Kidney epithelial cell (primary cell): ENCODE data around the gene IPO13. TPM values are rescaled to one million over a fixed set of nuclear protein-coding genes. Genes with fewer than 3 reads are reported as not detected.

ENCODE experiments used
- DNase-seq: peaks from one replicate; pipeline ENCODE4 v3.0.0-alpha.2; 2010; ENCODE audit warnings: low read depth
- H3K27me3 ChIP-seq: 2 replicates; pipeline ENCODE4 v1.6.0; 2011; ENCODE audit warnings: low read length; ENCODE audit not compliant: control insufficient read depth, insufficient read depth
- H3K36me3 ChIP-seq: 2 replicates; pipeline ENCODE4 v1.5.1; 2011; ENCODE audit warnings: low read length; ENCODE audit not compliant: control insufficient read depth, insufficient read depth
- H3K4me3 ChIP-seq: 2 replicates; pipeline ENCODE4 v1.5.1; 2011; ENCODE audit warnings: low read depth, mild to moderate bottlenecking, control low read depth, low read length
- CTCF ChIP-seq: IDR thresholded peaks from 2 replicates; pipeline ENCODE4 v1.5.1; 2011; ENCODE audit warnings: mild to moderate bottlenecking, moderate library complexity, low read length, control low read depth, inconsistent platforms; ENCODE audit not compliant: insufficient read depth, poor library complexity, severe bottlenecking
- total RNA-seq: library from RNA; depleted of rRNA; stranded (reverse); fragments of >200 nt; gene quantifications from 2 replicates; pipeline ENCODE4 v1.2.3, GENCODE V29; 2015

IPO13 gene
- total RNA-seq, 1 donor from 2014 or later = 32.8 TPM

DNA sequence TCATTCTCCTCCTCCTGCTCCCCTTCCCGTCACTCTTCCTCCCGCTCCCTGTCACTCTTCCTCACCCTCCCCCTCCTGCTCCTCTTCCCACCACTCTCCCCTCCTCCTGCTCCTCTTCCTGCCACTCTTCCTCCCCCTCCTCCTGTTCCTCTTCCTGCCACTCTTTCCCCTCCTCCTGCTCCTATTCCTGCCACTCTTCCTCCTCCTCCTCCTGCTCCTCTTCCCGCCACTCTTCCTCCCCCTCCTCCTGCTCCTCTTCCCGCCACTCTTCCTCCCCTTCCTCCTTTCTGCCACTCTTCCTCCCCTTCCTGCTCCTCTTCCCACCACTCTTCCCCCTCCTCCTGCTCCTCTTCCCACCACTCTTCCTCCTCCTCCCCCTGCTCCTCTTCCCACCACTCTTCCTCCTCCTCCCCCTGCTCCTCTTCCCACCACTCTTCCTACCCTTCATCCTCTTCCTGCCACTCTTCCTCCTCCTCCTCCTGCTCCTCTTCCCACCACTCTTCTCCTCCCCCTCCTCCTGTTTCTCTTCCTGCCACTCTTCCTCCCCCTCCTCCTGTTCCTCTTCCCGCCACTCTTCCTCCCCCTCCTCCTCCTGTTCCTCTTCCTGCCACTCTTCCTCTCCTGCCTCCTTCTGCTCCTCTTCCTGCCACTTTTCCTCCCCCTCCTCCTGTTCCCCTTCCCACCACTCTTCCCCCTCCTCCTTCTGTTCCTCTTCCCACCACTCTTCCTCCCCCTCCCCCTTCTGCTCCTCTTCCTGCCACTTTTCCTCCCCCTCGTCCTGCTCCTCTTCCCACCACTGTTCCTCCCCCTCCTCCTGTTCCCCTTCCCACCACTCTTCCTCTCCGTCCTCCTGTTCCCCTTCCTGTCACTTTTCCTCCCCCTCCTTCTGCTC is 41.8 kb upstream of the IPO13 start:
- H3K27me3 ChIP-seq = no peaks in the 10 kb centered on the region
- H3K4me3 ChIP-seq = no peak overlapping the region
- no peak for TF ChIP-seq CTCF
- no peak for DNase-seq
- no peaks in the 10 kb centered on the region for H3K36me3 ChIP-seq

DNA sequence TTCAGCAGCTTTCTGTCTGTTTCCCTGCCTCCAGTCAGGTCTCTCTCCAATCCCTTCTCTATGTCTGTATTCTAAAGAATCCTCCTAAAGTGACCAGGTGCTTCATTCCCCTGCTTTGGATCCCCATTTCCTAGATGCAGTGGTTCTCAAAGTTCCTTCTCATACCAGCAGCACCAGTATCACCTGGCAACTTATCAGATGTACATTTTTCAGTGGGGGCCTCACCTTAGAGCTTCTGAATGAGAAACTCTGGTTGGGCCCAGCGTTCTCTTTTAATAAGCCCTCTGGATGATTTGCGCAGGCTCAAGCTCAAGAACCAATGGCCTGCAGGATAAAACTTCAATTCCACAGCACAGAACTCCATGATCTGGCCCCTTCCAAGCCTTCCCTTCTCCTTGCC is 38.5 kb upstream of the IPO13 start:
- no peak for TF ChIP-seq CTCF
- DNase-seq = no peak
- Histone ChIP-seq H3K36me3 (no peaks in the 10 kb centered on the region), H3K4me3 (no peak overlapping the region), H3K27me3 (no peaks in the 10 kb centered on the region)

- no peak overlapping the region for H3K4me3 ChIP-seq
- TF ChIP-seq CTCF = no peak
- no peaks in the 10 kb centered on the region for H3K36me3 ChIP-seq
- no peaks in the 10 kb centered on the region for H3K27me3 ChIP-seq
- no peak for DNase-seq
Observed at GRCh38 chr1:43908858-43909257, 37.9 kb upstream of the IPO13 start.

DNA sequence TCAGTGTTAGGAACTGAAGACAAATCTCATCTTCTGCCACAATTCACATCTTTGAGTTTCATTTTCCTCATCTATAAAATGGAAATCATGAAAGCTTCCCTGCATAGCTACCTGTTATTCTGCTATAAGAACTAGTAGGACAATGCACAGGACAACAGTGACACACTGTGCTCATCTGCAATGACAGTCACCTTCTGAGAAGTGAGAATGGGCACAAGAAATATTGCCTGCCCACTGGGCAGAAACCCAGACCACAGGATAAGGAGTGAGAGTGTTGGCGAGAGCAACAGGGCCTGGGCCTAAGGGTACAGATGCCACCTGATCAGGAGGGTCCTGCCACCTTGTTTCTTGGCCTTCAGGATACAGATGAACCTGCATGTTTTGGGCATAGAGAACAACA is 36.4 kb upstream of the IPO13 start:
- Histone ChIP-seq H3K27me3 (no peaks in the 10 kb centered on the region), H3K36me3 (no peaks in the 10 kb centered on the region), H3K4me3 (no peak overlapping the region)
- TF ChIP-seq CTCF = no peak
- DNase-seq = no peak

DNA sequence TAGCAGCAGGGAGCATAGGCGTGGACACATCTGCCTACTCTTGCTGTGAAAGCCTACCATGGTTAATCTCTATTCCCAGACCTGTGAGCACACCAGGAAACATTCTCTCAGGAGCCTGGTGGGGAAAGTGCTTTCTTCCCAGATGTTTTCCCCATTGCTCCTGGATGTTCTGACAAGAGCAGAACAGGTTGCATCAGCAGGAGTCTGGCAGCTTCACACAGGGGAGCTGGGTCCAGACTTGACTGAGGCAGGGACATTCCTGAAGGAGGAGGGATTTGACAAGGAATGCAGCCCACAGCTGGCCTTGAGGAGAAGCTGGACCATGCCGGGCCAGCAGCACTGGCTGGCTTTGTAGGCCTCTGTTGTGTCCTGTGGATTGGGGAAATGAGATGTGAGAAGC is 34.1 kb upstream of the IPO13 start:
- no peak overlapping the region for H3K4me3 ChIP-seq
- DNase-seq = no peak
- TF ChIP-seq CTCF = no peak
- no peaks in the 10 kb centered on the region for H3K27me3 ChIP-seq
- H3K36me3 ChIP-seq = no peaks in the 10 kb centered on the region

DNA sequence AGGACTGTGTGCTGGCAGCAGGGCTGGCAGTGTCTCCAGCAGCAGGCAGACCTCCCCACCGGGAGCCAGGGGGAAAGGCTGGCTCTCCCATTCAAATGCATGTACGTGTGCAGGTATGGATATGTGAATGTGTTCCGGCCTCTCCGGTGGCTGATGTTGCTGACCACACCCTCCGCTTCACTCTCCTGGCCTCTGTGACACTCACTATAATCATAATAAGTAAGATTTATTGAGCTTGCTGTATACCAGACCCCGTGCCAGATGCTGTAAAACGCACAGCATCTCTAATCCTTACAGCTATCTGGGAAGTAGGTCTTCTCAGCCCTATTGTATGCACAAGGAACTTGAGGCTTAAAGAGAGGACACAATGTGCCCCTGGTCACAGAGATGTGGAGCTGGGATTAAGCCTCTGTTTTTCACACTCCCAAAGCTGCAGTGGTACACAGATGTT is 33.7 kb upstream of the IPO13 start:
- Histone ChIP-seq H3K4me3 (no peak overlapping the region), H3K36me3 (no peaks in the 10 kb centered on the region), H3K27me3 (no peaks in the 10 kb centered on the region)
- TF ChIP-seq CTCF = no peak
- DNase-seq = no peak
